Endometrial microvascular endothelial cells (primary cell): ENCODE results near the gene IHH. TPM values are rescaled to one million over a fixed set of nuclear protein-coding genes. Genes with fewer than 3 reads are reported as not detected.

Experiments
- in situ Hi-C: cut with HindIII; loops from 2 replicates; pipeline ENCODE4 v1.10.0; 2017; ENCODE audit warnings: low sequenced_read_pairs, low pct_unique_long_range_greater_than_20kb; ENCODE audit errors: inconsistent ontology term
- total RNA-seq: library from RNA; depleted of rRNA; stranded (reverse); fragments of >200 nt; gene quantifications from one replicate; pipeline ENCODE4 v1.2.3, GENCODE V29; 2015; ENCODE audit errors: inconsistent ontology term

Gene IHH
- total RNA-seq, 1 donor from 2014 or later = not detected

GRCh38 chr2:219049282-219049681 lies 11.4 kb downstream of the IHH start:
- in situ Hi-C loops = no loop called here

GRCh38 chr2:219045937-219046550 lies 14.7 kb downstream of the IHH start:
- in situ Hi-C loops = no loop called here

GRCh38 chr2:219042750-219043149 lies 18.0 kb downstream of the IHH start:
- in situ Hi-C loops = no loop called here

DNA sequence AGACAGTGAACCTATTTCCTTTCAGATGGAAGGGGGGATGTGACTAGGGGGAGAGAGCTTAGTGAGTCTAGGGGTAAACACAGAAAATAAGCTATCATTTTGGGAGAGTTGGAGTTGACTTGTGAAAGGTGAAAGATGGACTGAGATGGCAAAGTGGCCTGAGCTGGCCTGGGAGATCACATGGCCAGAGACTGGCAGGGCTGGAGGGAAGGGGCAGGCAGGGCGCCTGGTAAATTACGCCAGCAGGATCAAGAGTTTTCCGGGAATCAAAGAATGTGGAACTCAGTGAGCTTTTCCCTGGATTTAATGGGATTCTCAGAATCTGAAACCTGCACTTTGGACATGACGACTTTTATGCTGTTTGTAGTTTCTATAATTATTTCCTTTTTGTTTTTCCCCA lies 18.6 kb downstream of the IHH start:
- in situ Hi-C loops = no loop called here

DNA sequence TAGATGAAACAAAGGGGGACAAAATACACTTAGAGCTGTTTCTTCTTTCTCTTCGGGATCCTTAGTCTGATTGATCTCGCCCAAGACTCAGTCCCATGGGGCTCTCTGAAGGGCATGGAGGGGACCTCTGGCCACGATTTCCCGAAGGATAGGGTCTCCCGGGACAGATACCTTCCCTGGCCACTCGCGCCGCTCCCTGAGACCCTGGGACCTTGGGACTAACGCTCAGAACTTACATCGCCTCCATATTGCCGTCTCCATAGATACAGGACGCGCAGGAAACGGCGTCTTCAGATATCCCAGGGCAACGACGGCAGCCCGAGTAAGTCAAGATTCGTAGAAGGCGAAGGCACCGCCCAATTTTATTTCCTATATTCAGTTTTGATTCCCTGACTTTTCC lies 19.5 kb downstream of the IHH start, which contains the start of gene CFAP65:
Gene CFAP65 (minus strand): TSS at position 265 of the 400 bp plus-strand sequence. CDS start 2,468 bp downstream, outside the sequence.
- in situ Hi-C loops = no loop called here

DNA sequence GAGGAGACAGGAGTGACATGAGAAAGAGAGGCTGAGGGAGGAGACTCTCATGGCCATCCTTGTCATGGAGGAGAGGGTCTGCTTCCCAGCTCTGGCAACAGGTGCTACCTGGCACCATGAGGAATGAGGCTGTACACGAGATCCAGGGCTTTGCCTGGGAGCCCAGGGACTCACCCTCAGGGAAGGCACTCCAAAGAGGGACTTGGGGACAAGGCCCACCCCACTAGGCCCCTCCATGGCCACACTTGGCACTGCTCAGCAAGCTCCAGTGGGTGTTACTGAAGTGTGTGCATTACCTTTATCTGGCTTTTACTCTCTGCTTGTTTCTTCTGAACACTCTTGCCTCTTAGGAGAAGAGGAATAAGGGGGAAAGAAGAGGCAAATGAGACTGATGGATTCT lies 22.1 kb downstream of the IHH start:
- in situ Hi-C loops = no loop called here

DNA sequence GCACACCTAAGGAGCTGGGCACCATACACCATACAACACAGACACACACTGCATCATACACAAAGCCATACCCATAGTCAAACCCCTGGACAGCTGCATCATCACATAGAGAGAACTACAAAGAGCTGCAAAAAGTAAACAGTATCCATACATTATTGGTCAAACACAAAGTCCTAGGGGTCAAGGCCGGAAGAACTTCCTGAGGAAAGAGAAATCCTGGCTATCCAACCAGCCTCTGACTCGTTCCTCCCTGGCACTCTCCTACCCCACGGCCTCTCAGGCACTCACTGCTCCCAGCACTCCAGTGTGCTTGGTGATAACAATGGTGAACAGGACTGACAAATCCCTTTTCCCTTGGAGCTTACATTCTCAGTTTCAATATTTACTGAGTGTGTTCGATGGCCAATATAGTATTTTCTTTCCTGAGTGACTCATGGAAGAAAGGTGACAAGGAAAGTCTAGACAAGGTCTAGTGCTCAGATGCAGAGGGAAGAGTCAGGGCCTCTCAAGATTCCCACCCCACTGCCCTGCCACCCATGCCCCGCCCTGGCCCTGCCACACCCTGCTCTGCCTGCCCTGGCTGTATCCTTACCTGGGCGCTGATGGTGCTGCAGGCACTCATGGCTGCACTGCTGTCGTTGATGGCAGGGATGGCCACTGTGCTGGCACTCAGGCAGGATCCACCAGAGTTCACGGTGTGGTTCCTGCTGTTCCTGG lies 22.8 kb downstream of the IHH start:
- in situ Hi-C loops = no loop called here

DNA sequence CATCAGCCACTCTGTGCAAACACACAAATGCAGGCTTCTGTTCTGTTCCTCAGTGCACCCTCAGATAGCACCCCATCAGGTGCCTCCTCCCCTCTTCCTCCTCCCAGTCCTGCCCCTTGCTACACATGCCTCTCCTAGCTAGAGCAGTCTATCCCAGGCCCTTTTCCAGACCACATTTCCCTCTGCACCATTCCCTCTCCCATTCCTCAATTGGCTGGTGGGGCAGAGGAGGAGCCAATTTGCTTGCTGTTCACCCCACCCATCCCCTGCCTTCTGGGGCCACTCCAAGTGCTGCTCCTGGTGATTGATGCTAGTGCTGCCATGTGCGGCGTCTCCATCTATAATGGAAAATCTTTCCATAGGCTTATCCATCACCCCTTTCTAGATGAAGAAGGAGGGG lies 24.8 kb downstream of the IHH start:
- in situ Hi-C loops = no loop called here

DNA sequence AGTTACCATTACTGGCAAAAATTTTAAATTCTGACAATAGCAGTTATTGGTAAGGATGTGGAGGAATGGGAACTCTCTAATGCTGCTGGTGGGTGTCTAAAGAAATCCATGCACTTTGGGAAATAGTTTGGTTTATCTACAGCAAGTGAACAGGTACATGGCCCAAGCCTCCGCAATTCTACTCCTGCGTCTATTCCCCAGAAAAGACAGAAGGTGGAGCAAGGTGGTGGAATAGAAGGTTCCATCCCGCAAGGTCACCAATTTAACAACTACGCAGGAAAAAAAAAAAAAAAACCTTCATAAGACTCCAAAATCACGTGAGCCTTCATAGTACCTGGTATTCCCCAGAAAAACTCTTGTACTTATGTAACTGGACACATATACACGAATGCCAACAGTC lies 25.9 kb downstream of the IHH start:
- in situ Hi-C loops = no loop called here

DNA sequence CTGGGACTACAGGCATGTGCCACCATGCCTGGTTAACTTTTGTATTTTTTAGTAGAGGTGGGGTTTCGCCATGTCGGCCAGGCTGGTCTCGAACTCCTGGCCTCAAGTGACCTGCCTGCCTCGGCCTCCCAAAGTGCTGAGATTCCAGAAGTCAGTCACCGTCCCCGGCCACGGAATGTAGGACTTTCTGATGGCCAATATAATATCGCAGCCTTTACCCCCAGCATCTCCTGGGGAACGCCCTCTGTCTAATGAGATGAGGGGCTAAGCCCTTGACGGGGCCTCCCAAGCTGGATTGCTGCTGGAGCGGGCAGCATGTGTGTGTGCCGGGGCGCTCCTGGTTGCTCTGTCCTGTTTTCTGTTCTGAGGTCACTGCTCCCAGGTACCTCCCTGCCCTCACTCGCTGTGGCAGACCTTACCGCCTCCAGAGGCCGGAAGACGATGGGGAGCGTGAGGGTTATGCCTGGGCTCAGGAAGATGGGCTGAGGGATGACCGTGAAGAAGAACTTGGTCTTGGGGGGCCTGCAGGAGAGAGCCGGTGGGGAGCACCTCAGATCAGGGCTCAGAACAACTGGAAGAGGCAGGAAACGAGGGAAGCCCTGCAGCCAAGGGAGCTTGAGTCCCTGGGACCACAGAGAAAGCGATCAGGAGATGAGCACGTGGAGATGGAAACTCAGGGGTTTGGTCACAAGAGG lies 28.5 kb downstream of the IHH start:
- in situ Hi-C loops = no loop called here

DNA sequence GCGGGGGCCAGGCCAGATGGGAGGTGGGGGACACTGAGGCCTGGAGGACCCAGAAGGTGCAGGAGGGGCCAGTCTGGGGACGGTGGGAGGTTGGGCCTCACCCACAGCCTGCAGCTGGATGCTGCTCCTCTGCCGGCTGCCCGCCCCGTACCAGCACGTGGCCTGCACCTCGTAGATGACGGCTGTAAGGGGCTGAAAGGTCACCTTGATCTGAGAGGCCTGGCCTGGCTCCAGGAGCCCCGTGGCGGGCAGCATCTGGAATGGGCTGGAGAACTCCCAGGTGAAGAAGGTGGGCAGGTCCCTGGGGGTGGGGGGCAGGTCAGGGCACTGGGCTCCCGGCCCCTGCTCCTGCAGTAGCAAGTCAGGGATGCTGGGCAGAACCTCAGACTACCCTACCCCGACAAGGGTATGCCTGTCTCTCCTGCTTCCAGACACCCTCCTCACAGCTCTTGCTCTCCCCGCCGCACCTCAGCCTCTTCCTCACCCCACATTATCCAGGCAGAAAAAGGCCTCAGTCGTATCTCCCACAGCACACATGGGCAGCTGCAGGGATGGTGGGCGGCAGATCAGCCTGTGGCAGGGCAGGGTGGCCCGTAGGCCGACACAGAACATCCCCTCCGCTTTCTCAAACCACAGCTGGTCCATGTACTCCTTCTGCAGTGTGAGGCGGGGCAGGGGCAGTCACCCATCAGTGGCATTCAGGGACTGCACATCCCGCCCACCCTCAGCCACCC lies 29.5 kb downstream of the IHH start:
- in situ Hi-C loops = no loop called here

DNA sequence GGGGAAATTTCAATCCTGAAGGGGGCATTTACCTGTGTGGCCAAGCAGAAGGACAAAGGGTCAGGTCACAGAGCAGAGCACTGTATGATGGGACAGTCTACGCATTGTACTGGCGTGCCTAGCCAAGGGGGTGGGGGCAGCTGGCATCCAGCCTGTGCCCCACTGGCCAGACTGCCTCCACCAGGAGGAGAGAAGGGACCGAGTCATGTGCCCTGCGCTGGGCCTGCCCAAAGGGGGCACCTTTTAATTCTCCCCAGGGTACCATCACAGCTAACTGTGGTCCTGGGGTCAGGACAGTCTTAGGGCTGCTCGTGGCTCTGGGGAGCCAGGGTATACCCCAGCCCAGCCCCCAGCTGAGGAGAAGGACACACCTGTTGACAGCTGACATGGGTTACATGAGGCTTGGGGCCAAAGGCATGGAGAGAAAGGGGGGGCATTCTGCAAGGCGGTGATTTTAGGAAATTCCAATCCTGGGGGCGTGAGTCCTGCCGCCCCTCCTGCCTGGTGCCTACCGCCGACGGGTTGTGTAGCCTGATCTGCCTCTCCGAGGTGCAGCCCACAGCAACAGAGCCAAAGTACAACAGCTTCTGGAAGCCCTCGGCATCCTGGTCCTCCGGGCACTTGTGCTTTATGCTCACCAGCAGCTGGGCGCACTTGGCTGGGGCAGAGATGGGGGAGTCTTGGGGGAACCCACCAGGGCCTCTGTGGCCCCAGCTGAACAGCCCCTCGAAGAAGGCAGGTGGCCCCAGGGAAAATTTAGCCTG lies 30.4 kb downstream of the IHH start:
- in situ Hi-C loops = no loop called here

DNA sequence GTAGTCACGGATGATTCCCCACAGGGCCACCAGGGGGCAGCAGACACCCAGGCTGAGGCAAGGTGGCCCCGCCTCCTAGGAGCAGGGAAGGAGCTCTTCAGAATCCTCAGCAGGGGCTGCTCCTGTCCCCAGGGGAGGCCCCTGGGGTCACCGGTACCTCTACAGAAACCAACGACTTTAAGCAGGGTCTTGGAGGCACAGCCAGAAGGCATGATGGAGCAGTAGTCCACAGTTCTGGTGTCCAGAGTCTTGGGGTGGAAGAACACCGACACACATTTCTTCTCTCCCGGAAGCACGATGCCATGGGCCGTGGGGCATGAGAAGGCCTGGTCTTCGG lies 30.9 kb downstream of the IHH start:
- in situ Hi-C loops = no loop called here

GRCh38 chr2:219028996-219029828 lies 31.5 kb downstream of the IHH start:
- in situ Hi-C loops = no loop called here

GRCh38 chr2:219028141-219028540 lies 32.6 kb downstream of the IHH start:
- in situ Hi-C loops = no loop called here

GRCh38 chr2:219027511-219028055 lies 33.1 kb downstream of the IHH start:
- in situ Hi-C loops = no loop called here

- in situ Hi-C loops = no loop called here
Observed at GRCh38 chr2:219026946-219027345, 33.8 kb downstream of the IHH start.
